Left lobe of liver (tissue), 1 donor: ENCODE results near the gene CYP4V2. TPM values are rescaled to one million over a fixed set of nuclear protein-coding genes. Genes with fewer than 3 reads are reported as not detected.

Experiments used
- total RNA-seq: library from RNA; stranded (reverse); gene quantifications from one replicate; pipeline ENCODE4 v1.2.1, GENCODE V29; 2021
- donor health status: DM: no; HTN: yes; CAD: no.

CYP4V2 gene
- total RNA-seq, 1 donor from 2014 or later = 103 TPM

Other genes starting within 250 kb of the CYP4V2 start
- gene TLR3, start 122.4 kb upstream of the CYP4V2 start, total RNA-seq = 7.7 TPM
- 33.4 TPM for gene FAM149A, start 86.9 kb upstream of the CYP4V2 start, total RNA-seq
- 102 TPM for gene KLKB1, start 35.9 kb downstream of the CYP4V2 start, total RNA-seq
- gene F11, start 74.6 kb downstream of the CYP4V2 start, total RNA-seq = 171 TPM